T-helper 1 cell treated with Interleukin-12 subunit alpha and Interleukin-12 subunit beta and Interleukin-4 antibody, amounts not matched to agents 30 μg/mL and 1 μg/mL, for 36 hours (primary cell): ENCODE data around the gene CMTM4.

Source experiments
- H3K27ac Mint-ChIP-seq: one replicate; pipeline ENCODE4 v1.8.0; 2021; ENCODE audit warnings: mild to moderate bottlenecking, mixed read lengths
- H3K27me3 Mint-ChIP-seq: one replicate; pipeline ENCODE4 v1.8.0; 2021; ENCODE audit warnings: low read depth, mixed read lengths
- H3K36me3 Mint-ChIP-seq: one replicate; pipeline ENCODE4 v1.8.0; 2021; ENCODE audit warnings: low read depth, mixed read lengths
- H3K4me1 Mint-ChIP-seq: one replicate; pipeline ENCODE4 v1.8.0; 2021; ENCODE audit warnings: low read depth, mixed read lengths
- H3K4me3 Mint-ChIP-seq: one replicate; pipeline ENCODE4 v1.8.0; 2021; ENCODE audit warnings: mild to moderate bottlenecking, moderate library complexity, mixed read lengths
- H3K9me3 Mint-ChIP-seq: one replicate; pipeline ENCODE4 v1.8.0; 2021; ENCODE audit warnings: mixed read lengths

CMTM4 gene

GRCh38 chr16:66696669-66697630 lies at the start of gene CMTM4:
Gene CMTM4 (minus strand): TSS chr16:66696743. CDS start chr16:66696525, 218 bp downstream.
- Mint-ChIP-seq H3K27me3 (peaks cover 56% of the 10 kb centered on the region), H3K27ac (no peak within 1 kb of the TSS), H3K4me3 (peak within 1 kb of the TSS; percentile 65), H3K36me3 (peaks cover 5% of the 10 kb centered on the region), H3K4me1 (peaks cover 8% of the 10 kb centered on the region), H3K9me3 (no peaks in the 10 kb centered on the region)

- Mint-ChIP-seq H3K27ac (peak overlapping the region; percentile 27), H3K36me3 (peaks cover 51% of the 10 kb centered on the region), H3K27me3 (no peaks in the 10 kb centered on the region), H3K4me3 (no peak overlapping the region), H3K9me3 (no peaks in the 10 kb centered on the region), H3K4me1 (peaks cover 38% of the 10 kb centered on the region)
Observed at GRCh38 chr16:66746048-66746447, 49.5 kb upstream of the CMTM4 start.

- H3K36me3 Mint-ChIP-seq = peaks cover 48% of the 10 kb centered on the region
- no peak overlapping the region for H3K4me3 Mint-ChIP-seq
Observed at GRCh38 chr16:66741950-66742808, 45.6 kb upstream of the CMTM4 start.

GRCh38 chr16:66741169-66741900 lies 44.8 kb upstream of the CMTM4 start:
- Mint-ChIP-seq H3K27me3 (no peaks in the 10 kb centered on the region), H3K4me1 (peaks cover 22% of the 10 kb centered on the region), H3K36me3 (peaks cover 42% of the 10 kb centered on the region), H3K27ac (no peak overlapping the region), H3K9me3 (no peaks in the 10 kb centered on the region), H3K4me3 (no peak overlapping the region)

More at GRCh38 chr16:66741950-66742808, 45.6 kb upstream of the CMTM4 start:
- no peaks in the 10 kb centered on the region for H3K27me3 Mint-ChIP-seq
- no peak overlapping the region for H3K27ac Mint-ChIP-seq
- no peaks in the 10 kb centered on the region for H3K9me3 Mint-ChIP-seq
- peaks cover 28% of the 10 kb centered on the region for H3K4me1 Mint-ChIP-seq

DNA sequence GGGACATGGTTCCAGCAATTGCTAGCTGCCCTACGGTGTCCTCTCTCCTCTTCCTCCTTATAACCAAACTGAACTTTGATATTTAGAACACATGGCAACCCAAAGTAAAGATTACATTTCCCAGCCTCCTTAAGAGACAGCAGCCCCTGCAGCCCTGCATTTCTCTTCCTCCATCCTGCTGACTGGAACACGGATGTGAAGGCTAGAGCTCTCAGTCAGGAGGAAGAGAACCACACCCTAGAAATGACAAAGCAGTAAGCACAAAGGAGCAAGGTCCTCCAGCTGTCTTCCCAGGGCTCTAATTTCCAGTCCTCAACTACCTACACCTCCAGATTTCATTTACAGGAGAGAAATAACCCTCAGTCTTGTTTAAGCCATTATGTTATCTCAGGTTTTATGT lies 44.0 kb upstream of the CMTM4 start:
- Mint-ChIP-seq H3K4me1 (peaks cover 18% of the 10 kb centered on the region), H3K27ac (peak overlapping the region; percentile 32), H3K27me3 (no peaks in the 10 kb centered on the region), H3K9me3 (no peaks in the 10 kb centered on the region), H3K4me3 (no peak overlapping the region), H3K36me3 (peaks cover 43% of the 10 kb centered on the region)

GRCh38 chr16:66740010-66740409 lies 43.5 kb upstream of the CMTM4 start:
- H3K36me3 Mint-ChIP-seq = peaks cover 44% of the 10 kb centered on the region

DNA sequence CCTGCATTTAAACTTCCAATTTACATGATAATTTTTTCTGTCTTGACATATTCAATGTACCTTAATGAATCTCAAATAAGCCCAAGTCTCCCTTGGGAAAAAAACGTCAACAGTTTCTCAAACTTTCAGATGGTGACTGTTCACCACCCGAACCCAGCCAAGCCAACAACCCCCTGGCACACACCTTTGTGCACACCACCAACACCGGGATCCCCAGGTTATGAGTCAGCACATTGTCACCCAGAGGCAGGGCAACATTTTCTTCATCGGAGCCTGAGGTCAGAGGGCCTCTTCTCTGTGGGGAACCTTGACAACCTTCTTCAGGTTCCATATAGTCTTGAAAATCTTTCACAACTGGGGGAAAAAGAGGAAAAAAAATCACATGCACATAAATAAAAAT lies 39.3 kb upstream of the CMTM4 start:
- H3K4me1 Mint-ChIP-seq = peaks cover 12% of the 10 kb centered on the region
- H3K9me3 Mint-ChIP-seq = no peaks in the 10 kb centered on the region
- H3K4me3 Mint-ChIP-seq = no peak overlapping the region
- no peak overlapping the region for H3K27ac Mint-ChIP-seq
- H3K27me3 Mint-ChIP-seq = no peaks in the 10 kb centered on the region
- peaks cover 43% of the 10 kb centered on the region for H3K36me3 Mint-ChIP-seq

More at GRCh38 chr16:66740010-66740409, 43.5 kb upstream of the CMTM4 start:
- Mint-ChIP-seq H3K27ac (peak overlapping the region; percentile 32), H3K9me3 (no peaks in the 10 kb centered on the region), H3K4me3 (no peak overlapping the region), H3K27me3 (no peaks in the 10 kb centered on the region), H3K4me1 (peaks cover 18% of the 10 kb centered on the region)

DNA sequence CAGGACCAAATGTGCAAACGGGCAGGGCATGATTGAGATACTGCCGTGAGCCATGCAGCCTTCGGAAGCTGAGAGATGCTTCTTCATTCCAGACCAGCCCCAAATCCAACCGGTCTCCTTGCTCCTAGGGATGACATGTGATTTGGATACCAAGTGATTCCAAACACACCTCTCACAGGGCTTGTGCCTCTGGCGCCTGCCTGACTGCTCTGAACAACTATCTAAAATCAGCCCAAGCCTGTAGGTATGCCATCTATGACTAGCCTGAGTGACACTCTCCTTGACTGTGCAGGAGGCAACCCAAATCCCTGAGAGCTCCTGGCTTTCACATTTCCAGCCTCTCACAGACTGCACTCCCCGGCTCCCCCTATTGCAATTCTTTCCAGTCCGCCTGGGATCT lies 34.6 kb upstream of the CMTM4 start:
- Mint-ChIP-seq H3K27ac (no peak overlapping the region), H3K9me3 (no peaks in the 10 kb centered on the region), H3K4me1 (peaks cover 4% of the 10 kb centered on the region), H3K4me3 (no peak overlapping the region), H3K36me3 (peaks cover 41% of the 10 kb centered on the region), H3K27me3 (no peaks in the 10 kb centered on the region)

DNA sequence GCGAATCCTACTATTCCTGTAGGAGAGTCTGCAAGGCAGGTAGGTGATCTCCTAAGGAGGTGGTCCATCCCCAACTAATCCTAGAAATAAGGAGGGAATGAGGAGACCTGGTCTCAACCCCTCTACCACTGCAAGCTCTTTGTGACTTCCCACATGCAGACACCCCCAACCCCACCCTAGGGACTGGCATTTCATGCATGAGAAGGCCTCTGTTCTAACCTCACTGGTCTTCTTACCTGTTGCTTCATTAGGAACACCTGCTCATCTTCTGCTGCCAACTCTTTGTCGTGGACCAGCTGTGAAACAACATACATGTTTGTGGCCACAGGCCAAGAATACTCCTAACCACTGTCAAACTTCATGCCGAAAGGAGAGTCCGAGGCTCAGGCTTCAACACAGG lies 32.3 kb upstream of the CMTM4 start:
- no peak overlapping the region for H3K4me3 Mint-ChIP-seq
- peaks cover 4% of the 10 kb centered on the region for H3K4me1 Mint-ChIP-seq
- peaks cover 46% of the 10 kb centered on the region for H3K36me3 Mint-ChIP-seq
- no peaks in the 10 kb centered on the region for H3K27me3 Mint-ChIP-seq
- no peaks in the 10 kb centered on the region for H3K9me3 Mint-ChIP-seq
- H3K27ac Mint-ChIP-seq = no peak overlapping the region

DNA sequence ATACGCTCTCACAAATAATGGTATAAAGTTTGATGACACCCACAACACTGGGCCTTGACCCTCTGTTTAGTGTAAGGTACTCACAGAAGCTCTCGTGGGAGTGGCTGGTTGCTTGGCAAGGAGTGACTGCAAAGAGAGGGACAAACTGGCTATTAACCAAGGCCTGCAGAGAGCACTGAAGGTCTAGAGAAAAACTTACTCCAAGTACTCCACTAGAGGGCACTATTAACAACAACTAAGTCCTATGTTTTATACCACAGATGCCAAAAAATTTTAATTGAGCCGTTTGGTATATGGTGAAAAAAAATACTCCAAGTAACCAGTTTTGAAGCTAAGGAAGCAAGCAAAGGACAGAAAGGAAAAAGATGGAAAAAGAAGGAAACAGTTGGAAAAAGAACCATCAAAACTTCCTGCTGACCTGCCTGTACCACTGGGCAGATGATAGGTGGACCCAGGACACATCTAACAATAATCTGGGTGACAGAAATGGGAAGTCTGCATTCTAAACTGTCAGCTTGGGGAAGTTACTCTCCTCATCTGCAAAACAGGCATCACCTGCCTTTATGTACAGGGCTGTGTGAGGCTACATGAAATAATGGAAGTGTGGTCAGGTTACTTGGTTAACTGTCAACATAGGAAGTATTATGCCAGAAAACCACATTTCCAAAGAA lies 31.7 kb upstream of the CMTM4 start:
- H3K4me3 Mint-ChIP-seq = no peak overlapping the region
- peaks cover 51% of the 10 kb centered on the region for H3K36me3 Mint-ChIP-seq
- no peaks in the 10 kb centered on the region for H3K9me3 Mint-ChIP-seq
- peaks cover 4% of the 10 kb centered on the region for H3K4me1 Mint-ChIP-seq
- H3K27me3 Mint-ChIP-seq = no peaks in the 10 kb centered on the region
- H3K27ac Mint-ChIP-seq = peak overlapping the region; percentile 32

GRCh38 chr16:66720766-66721165 lies 24.2 kb upstream of the CMTM4 start:
- Mint-ChIP-seq H3K9me3 (no peaks in the 10 kb centered on the region), H3K36me3 (peaks cover 25% of the 10 kb centered on the region), H3K27ac (no peak overlapping the region), H3K4me3 (no peak overlapping the region), H3K4me1 (no peaks in the 10 kb centered on the region), H3K27me3 (no peaks in the 10 kb centered on the region)

GRCh38 chr16:66719246-66719645 lies 22.7 kb upstream of the CMTM4 start:
- H3K27me3 Mint-ChIP-seq = no peaks in the 10 kb centered on the region
- H3K4me1 Mint-ChIP-seq = no peaks in the 10 kb centered on the region
- H3K27ac Mint-ChIP-seq = no peak overlapping the region
- H3K9me3 Mint-ChIP-seq = no peaks in the 10 kb centered on the region
- peaks cover 16% of the 10 kb centered on the region for H3K36me3 Mint-ChIP-seq
- H3K4me3 Mint-ChIP-seq = no peak overlapping the region

DNA sequence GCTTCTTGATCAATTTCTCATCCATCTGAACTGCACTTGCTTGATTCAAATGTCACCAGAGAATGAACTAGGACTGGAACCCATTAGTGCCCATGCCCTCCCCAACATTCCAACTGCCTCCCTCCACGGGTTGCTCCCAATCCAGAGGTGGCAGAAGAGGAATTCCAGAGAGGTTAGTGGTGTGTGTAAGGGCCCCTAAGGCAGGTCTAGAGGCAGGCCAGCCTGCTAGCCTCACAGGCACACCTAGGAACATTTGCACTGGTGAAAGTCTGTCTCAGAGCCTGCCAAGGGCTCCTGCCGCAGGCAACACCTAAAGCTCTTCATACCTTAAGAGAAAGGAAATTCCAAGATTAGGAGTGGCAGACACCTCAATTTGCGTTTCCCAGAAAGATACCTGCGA lies 21.2 kb upstream of the CMTM4 start:
- Mint-ChIP-seq H3K27ac (no peak overlapping the region), H3K4me3 (no peak overlapping the region), H3K9me3 (no peaks in the 10 kb centered on the region), H3K4me1 (no peaks in the 10 kb centered on the region), H3K27me3 (no peaks in the 10 kb centered on the region), H3K36me3 (peaks cover 2% of the 10 kb centered on the region)
